GM19467 (cell line): Measurements from ENCODE around the gene POU1F1.
"Not testable (repeated sequence)": the region's sequence is repeated elsewhere in the genome, so short reads cannot be mapped to it uniquely, and the experiment has no call there.

Source experiments
- ATAC-seq: cut with Tn5 transposase; IDR thresholded peaks from one replicate; pipeline ENCODE4 v1.9.1; 2021; ENCODE audit warnings: mild to moderate bottlenecking, moderate library complexity; ENCODE audit not compliant: unreplicated experiment

The POU1F1 gene, protein sequence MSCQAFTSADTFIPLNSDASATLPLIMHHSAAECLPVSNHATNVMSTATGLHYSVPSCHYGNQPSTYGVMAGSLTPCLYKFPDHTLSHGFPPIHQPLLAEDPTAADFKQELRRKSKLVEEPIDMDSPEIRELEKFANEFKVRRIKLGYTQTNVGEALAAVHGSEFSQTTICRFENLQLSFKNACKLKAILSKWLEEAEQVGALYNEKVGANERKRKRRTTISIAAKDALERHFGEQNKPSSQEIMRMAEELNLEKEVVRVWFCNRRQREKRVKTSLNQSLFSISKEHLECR

DNA sequence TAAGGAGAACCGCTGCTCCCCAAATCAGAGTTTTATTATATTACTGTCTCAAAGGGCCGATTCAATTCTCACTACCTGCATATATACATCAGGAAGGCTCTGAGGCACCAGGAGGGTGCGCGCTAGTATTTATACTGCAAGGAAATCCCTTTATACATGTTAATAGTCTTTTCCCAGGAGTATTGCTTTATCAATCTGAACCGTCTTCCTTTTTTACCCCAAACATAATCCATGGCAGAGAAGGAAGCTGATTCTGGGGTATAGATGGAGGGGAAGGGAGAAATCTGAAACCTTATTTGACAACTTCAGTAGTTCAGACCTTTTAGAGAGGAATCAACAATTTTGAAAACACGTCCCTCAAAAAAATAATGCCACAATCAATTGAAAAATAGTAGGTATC lies at the start of gene POU1F1:
POU1F1 (minus strand) TSS at position 101 of the 400 bp plus-strand sequence. CDS start 122 bp downstream, outside the sequence.
- ATAC-seq, result no peak

DNA sequence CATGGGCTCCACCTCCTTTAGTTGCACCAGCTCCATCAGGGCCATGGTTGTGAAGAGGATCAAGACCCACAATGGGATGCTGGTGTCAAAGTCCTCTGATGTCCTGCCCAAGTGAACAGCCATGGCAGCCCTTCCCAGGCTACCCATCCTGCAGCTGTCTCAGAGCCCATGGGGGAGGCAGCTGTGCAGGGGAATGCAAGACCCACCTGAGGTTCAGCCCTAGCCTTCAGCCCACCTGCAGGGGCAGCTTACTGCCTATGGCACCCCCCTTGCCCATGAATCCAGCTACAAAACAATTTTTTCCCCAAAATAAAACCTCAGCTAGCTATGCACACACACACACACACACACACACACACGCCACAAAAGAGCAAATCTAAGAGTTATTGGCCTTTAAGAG lies 48.2 kb upstream of the POU1F1 start:
- ATAC-seq, result no peak

DNA sequence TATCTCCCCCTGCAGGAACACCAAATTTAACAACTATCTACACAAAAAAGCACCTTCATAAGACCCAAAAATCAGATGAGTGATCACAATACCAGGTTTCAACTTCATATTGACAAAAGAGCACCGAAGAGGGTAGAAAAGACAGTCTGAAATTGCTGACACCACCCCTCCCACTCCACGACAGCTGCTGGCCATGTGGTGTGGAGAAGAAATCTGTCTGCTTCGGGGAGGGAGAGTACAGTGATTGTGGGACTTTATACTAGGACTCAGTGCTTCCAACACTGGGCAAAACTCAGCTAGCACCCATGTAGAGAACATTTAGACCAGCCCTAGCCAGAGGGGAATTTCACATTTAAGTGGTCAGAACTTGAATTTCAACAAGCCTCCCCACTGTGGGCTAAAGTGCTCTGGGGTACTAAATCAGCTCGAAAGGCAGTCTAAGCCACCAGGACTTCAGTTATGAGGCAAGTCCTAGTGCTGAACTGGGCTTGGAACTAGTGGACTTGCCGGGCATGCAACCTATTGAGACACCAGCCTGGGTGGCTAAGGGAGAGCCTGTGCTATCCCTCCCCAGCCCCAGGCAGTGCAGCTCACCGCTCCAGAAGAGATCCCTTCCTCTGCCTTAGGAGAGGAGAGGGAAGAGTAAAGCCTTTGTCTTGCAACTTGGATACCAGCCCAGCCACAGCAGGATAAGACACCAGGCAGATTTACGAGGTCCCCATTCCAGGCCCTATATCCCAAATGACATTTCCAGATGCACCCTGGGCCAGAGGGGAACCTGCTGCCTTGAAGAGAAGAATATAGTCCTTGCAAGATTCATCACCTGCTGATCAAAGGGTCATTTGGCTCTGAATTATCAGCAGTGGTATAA lies 44.6 kb upstream of the POU1F1 start:
- ATAC-seq, result no peak

DNA sequence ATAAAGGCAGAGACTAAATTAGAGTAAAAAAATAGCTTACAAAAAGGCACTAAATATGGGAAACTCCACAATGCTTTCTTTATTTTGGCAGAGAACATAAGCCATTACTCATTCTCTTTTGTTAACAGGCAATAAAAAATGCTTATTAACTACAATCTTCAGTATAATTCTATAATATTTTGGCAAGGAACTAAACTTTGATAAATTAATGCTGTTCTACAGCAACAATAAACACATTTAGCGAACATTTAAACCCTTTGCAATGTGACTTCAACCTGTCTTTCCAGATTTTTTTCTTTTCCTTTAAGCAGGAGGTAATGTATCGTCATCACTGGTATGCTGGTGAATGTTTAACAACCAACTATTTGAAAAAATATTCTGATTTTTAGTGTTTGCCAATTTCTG lies 42.2 kb upstream of the POU1F1 start:
- ATAC-seq, result no peak

DNA sequence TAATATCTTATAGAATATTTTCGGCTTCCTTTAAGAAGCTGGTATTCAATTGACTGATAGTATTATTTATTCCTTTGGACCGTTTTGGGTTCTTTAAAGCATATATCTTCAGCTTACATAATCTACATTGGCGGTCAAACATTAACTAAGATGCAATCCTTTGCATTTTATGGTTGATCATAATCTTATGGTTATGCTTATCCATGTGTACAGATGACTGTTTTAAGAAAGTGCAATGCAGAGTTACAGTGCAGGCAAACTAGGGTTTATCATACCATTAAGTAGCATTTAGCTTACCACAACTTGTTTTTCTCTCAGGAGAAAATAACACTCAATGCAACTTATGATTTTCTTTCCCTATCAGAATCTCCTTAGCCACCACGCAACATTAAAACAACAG lies 41.4 kb upstream of the POU1F1 start:
- no peak for ATAC-seq

DNA sequence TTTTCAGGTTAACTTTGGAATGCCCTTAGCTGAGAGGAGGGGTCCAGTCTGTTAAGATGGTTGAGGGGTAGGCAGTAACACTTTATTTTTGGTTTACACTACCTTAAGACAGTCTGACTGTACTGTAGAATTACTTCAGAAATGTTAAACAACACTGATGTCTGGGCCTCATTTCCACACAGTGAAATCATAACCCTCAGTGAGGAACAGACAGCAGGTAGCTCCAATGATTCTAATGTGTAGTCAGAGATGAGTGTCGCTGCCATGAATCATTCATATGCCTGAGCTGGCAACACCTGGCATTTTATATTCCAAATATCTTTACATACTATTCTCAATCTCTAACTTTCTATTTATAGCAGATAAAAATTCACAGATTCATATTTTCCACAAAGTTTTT lies 37.3 kb upstream of the POU1F1 start:
- ATAC-seq, result no peak

DNA sequence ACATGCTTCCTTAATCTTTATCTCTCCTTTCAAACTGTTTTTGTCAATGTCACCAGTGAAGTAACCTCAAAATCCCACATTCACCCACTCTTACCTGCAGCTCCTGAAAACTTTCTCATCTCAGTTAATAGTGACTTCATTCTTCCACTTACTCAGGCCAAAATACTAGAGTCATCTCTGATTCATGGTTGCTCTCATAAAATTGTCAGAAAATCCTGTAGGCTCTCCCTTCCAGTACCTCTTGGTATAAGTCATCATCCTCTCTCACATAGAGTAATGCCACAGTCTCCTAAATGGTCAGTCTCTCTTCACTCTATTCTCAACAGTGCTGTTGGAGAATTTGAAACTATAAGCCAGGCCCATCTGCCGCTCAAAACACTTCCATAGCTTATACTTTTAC lies 34.9 kb upstream of the POU1F1 start:
- no peak for ATAC-seq

DNA sequence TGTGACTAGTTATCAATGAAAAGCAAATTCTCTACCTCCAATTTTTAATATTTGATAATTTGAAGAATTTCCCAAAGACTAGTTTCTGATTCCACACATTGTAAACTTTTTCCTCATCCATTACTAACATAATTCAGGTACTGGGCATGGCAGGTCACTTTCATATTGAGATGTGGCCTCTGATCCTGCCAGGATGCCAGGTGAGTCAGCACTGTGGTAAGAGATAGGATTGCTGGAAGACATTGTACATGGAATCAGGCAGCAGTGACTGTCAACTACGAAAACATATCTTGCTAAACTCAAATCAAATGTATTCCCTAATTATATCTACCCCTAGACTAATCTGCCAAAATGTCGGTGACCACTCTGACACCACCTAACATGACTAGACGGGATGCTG lies 33.2 kb upstream of the POU1F1 start:
- no peak for ATAC-seq

DNA sequence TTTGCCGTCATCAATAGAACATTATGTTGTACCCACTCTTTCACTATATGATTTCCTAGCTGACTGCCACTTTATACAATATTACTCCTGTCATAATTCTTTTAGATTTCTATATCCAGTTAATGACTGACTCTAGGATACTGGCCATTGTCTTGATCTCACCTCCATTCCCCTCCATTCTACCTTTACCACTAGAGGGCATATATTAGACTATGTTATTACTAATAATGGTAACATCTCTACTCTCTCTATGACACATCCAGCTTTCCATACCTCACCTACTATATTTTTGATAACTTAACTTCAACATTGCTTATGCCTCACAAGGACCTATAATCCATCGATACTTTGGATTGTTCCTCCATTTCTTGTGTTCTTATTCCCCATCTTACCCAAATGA lies 31.4 kb upstream of the POU1F1 start:
- peak; percentile 71 for ATAC-seq

DNA sequence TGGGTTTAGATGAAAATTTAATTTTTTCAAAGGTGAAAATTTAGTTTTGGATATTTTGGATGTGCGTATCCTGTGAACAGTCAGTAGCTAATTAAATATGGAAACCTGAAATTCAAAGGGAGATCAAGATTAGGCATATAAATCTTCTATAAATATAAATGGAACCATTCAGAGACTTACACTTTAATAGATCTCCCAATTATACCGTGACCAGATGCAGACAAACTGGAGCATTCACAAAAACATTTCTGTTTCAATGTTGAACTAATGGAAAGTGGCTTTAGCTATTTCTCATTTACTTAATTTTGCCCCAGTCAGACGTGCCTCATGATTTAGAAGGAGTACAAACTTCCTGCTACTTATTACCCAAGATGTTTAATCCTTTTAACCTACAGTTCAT lies 29.1 kb upstream of the POU1F1 start:
- ATAC-seq, result no peak

DNA sequence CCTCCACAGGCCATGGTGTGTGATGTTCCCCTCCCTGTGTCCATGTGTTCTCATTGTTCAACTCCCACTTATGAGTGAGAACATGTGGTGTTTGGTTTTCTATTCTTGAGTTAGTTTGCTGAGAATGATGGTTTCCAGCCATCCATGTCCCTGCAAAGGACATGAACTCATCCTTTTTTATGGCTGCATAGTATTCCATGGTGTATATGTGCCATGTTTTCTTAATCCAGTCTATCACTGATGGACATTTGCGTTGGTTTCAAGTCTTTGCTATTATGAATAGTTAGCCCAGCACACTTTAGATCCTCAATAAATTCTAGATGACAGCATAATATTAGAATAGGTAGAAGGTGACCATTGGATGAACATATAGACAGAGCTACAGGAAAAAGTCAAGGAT lies 28.6 kb upstream of the POU1F1 start:
- not testable (repeated sequence) for ATAC-seq

DNA sequence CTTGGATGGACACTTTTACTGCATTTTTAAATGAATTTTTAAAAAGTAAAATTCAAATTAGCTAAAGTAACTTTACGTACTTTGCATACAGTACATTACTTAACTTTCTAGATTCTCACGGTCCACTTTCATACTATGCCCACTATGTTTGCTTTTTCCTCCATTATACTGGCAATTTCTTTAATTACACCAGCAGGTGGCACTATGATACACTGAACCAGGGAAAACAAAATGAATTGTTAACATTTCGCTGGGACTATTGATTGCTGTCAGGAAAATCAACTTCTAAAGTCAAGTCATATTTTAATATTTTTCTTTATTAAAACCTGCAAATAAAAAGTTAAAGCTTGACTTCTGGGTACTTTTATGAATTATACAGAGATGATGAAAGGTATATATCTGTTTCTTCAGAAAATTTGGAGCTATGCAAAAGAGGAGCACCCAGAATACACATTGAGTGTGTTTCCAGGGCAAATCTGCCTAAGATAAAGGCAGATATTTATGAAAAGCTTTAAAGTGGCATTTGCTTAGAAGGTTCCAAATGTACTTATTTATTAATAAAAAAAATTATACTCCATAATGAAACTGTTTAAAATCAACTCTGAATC lies 21.8 kb upstream of the POU1F1 start:
- peak; percentile 73 for ATAC-seq

DNA sequence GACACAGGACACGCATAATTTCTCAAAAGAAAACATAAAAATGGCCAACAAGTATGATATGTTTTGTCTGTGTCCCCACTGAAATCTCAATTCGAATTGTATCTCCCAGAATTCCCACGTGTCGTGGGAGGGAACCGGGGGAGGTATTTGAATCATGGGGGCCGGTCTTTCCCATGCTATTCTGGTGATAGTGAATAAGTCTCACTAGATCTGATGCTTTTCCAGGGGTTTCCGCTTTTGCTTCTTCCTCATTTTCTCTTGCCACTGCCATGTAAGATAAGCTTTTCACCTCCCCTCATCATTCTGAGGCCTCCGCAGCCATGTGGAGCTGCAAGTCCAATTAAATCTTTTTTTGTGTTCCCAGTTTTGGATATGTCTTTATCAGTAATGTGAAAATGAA lies 12.1 kb upstream of the POU1F1 start:
- ATAC-seq, result no peak

DNA sequence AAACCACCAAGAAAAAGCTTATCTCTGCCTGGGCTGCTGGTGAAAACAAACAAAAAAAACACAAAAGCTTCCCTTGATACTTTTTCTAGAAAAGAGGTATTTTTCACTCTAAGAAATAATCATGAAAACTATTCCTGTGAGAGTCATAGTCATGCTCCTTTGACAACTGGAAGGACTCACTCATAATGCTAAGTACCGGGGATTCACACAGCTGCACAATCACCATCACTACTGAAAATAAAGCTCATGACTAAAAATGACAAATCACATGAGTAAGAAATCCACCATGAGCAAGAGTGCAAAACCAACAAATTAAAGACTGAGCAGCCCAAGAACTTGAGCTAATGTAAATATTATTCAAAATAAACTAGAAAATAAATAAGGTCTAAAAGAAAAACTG lies 10.6 kb upstream of the POU1F1 start:
- no peak for ATAC-seq

DNA sequence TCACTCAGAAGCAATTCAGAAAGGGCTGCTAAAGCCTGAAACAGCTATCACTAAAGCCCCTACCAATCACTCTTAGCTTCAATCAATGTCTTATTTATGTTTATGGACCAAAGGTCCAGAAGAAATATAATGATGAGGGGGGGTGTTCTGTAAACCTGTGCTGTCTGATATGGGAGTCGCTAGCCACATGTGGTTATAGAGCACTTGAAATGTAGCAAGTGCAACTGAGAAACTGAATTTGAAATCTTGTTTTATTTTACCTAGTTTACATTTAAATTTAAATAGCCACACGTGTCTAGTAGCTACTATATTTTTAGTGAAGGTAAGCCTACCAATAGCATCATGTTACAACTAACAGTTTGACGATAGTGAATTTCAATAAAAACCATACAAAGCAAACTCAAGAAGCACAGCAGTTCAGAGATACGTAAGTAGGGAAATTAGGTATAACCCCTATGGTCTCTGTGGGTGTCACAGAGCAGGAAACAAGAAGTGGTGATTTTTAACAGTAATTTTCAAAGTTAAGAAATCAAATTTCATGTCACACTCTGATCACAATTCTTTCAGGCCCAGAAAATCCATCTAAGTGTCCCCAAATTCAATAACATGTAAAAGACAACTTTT lies 3.6 kb downstream of the POU1F1 start:
- ATAC-seq, result no peak

DNA sequence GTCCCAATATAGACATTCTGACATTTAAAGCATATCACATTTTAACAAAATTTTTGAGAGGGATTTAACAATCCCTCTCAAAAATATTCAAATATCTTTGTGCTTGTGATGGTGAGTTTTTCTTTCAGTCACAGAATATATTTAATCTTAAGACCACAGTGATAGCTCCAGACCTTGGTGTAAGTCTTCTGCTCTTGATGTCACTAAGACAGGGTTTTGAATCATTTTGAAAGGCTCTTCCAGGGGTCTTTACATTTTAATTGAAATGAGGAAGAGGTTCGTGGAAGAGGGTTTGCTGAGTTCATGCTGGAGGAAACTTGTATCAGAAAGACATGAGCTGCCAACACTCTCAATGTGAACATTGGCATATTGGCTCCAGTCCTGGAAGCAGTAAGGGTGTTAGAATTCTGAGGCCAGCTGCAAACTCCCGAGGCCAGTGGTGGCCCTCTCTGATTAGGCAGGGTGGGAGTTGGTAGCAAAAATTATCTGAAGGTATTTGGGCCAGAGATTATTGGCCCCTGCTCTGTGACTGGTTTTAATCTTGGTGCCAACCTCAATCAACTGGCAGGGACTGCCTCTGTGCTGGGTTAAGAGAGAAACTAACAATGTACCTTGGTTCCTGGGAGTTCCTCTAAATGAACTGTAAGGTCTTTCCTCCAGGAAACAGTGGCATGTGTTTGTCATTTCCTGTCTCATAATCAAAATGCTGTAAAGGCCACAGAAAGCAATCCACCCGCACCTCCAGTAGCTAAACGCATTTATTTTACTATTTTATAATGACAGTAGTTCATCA lies 5.3 kb downstream of the POU1F1 start:
- no peak for ATAC-seq

DNA sequence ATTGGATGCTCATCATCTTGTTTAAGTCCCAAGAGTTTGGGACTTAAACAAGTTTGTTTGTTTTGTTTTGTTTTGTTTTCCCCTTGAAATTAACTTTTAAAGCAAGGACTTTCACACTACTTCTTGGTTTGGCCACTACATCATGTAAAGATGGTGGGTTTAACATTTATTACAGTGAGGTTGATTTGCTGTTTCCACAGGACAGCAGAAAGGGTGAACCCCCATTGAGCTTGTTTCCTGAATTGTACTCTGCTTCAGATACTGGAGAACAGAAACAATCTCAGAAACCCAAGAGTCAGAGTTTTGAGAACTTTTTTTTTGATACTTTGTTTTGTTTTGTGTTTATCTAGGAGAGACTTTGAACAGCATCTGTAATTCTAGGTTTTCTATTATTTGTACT lies 6.7 kb downstream of the POU1F1 start:
- no peak for ATAC-seq

DNA sequence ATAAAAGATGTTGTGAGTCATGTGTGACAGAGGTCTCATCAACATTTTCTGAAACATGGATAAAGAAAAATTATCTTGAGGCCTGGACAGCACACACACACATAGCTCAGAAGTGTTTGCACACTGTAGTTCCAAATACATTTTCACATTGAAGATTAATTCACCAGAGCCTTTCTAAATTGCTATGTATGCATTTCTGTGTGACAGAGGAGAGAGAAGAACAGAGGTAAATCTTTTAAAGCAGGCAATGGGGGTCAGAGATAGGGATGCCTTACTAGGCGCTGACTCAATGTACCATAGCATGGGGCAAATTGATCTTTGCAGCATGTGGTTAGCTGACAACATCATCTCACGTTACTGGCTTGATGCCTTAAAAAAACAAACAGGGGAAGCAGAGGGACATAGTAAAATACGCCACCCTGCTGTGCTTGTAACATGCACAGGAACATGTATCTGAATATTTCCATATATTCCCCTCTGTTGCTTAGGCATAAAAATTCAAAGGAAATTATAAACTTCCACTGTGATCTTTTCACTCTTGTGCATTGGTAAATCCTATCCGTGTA lies 7.7 kb downstream of the POU1F1 start:
- no peak for ATAC-seq

DNA sequence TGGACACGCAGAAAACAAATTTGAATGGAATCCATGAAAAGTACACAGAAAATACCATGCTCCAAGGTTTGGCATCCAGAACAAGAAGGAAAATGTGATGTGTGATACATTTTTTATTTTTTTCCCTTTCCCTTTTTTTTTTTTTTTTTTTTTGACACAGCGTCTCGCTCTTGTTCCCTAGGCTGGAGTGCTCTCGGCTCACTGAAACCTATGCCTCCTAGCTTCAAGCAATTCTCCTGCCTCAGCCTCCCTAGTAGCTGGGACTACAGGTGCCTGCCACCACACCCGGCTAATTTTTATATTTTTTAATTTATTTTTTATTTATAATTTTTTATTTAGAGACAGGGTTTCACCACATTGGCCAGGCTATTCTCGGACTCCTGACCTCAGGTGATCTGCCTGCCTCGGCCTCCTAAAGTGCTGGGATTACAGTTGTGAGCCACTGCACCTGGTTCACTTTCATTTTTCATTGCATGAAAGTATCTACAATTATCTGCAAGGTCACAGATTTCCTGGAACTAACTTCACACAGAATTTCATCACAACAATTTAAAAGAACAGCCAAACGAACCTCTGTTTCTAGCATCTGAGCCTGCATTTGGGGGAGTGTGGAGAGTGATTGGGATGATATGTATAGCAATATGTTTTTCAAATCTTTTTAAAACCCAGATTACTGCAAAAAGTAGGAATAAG lies 8.3 kb downstream of the POU1F1 start:
- no peak for ATAC-seq

DNA sequence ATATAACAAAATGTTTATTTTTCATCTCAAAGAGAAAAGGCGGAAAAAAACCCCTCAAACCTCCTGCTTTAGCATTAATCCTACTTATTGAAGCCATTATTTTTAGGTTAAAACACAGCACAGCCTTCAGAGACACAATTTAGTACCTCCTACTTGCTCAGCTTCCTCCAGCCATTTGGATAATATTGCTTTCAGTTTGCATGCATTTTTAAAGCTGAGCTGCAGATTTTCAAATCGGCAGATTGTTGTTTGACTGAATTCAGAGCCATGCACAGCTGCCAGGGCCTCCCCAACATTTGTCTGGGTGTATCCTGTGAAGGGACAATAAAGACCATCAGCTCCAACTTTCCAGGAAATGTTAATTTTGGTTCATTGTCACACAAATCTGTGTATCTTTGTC lies 14.5 kb downstream of the POU1F1 start:
- ATAC-seq, result no peak
